Activated B cell treated with CpG ODN at 0.5 μM for 24 hours (primary cell): ENCODE data around the gene GNG7. TPM values are rescaled to one million over a fixed set of nuclear protein-coding genes. Genes with fewer than 3 reads are reported as not detected.
"Not testable (repeated sequence)": the region's sequence is repeated elsewhere in the genome, so short reads cannot be mapped to it uniquely, and the experiment has no call there.

Experiments
- ATAC-seq: fragments of 200-7000 bp; cut with Tn5 transposase; one replicate; pipeline ENCODE4 v1.10.0; 2021; ENCODE audit warnings: low read depth, mild to moderate bottlenecking, moderate library complexity
- CTCF ChIA-PET: fragments of 350-600 bp; sonication (Branson Sonifier 250); formaldehyde crosslinking; loops from one replicate; lab custom pipeline; 2021; ENCODE audit warnings: antibody characterized with exemption; lab: Charles Lee
- POLR2A ChIA-PET: fragments of 350-600 bp; sonication (Branson Sonifier 250); formaldehyde crosslinking; loops from one replicate; lab custom pipeline; 2021; ENCODE audit warnings: antibody characterized with exemption; lab: Charles Lee
- DNase-seq: peaks from one replicate; pipeline ENCODE4 v3.0.0; 2022
- H3K27ac Mint-ChIP-seq: one replicate; pipeline ENCODE4 v1.8.0; 2020; ENCODE audit warnings: mixed read lengths
- H3K27me3 Mint-ChIP-seq: one replicate; pipeline ENCODE4 v1.8.0; 2021; ENCODE audit warnings: mixed read lengths
- H3K36me3 Mint-ChIP-seq: one replicate; pipeline ENCODE4 v1.8.0; 2021; ENCODE audit warnings: low read depth, mixed read lengths
- H3K4me1 Mint-ChIP-seq: one replicate; pipeline ENCODE4 v1.8.0; 2021; ENCODE audit warnings: mixed read lengths
- H3K4me3 Mint-ChIP-seq: one replicate; pipeline ENCODE4 v1.8.0; 2020; ENCODE audit warnings: mild to moderate bottlenecking, mixed read lengths
- H3K9me3 Mint-ChIP-seq: one replicate; pipeline ENCODE4 v1.8.0; 2020; ENCODE audit warnings: mixed read lengths
- intact Hi-C: fragments of 100-400 bp; cut with micrococcal nuclease; formaldehyde crosslinking; loops from one replicate; pipeline ENCODE4 v1.15.1; 2024
- total RNA-seq: library from RNA; stranded (reverse); gene quantifications from 2 replicates; pipeline ENCODE4 v1.2.3, GENCODE V29; 2022
- TF ChIP-seq, protein P1 (sequence below): fragments of 200-600 bp; IDR thresholded peaks from one replicate; pipeline ENCODE4 v1.8.0; 2022; ENCODE audit warnings: antibody characterized with exemption, mild to moderate bottlenecking

GNG7 gene
- total RNA-seq, 1 donor from 2014 or later = 35.4 TPM

DNA sequence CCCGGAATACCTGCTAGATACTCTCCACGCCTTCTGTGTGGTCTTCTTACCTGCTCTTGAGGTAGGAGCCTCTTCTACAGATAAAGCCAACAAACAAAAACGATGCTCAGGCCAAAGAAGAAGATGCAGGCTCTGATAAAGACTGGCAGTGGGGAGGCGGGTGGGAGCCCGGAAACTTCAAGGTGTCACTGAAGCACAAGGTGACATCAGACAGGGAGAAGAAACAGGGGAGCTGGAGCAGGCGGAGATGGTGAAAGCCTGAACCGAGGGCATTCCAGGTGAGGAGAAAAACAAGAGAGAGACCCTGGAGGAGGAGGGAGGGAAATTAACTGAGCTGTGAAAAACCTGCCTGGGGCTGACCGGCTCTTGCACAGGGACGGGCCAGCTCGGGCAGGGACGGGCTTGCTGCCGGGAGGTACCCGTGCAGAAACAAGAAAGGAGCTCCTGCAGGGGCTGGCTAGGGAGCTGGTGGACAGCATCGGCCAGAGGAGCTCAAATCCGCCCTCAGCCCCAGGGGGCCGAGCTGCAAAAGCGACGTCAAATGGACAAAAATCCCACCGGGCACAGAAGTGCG is 19.0 kb downstream of the GNG7 start:
- ATAC-seq (no peak), DNase-seq (no peak)
- H3K4me1 Mint-ChIP-seq = peaks cover 65% of the 10 kb centered on the region
- TF ChIP-seq, protein P1, sequence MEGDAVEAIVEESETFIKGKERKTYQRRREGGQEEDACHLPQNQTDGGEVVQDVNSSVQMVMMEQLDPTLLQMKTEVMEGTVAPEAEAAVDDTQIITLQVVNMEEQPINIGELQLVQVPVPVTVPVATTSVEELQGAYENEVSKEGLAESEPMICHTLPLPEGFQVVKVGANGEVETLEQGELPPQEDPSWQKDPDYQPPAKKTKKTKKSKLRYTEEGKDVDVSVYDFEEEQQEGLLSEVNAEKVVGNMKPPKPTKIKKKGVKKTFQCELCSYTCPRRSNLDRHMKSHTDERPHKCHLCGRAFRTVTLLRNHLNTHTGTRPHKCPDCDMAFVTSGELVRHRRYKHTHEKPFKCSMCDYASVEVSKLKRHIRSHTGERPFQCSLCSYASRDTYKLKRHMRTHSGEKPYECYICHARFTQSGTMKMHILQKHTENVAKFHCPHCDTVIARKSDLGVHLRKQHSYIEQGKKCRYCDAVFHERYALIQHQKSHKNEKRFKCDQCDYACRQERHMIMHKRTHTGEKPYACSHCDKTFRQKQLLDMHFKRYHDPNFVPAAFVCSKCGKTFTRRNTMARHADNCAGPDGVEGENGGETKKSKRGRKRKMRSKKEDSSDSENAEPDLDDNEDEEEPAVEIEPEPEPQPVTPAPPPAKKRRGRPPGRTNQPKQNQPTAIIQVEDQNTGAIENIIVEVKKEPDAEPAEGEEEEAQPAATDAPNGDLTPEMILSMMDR = no peak
- ChIA-PET POLR2A (interaction anchor here (1.0 to 10.6 kb wide), 5 partner anchors 10 to 207 kb away, joined by 3 to 176 read pairs (median 6); partner anchors contain the start of genes GADD45B and GNG7), CTCF (interaction anchor here (1.1 to 1.6 kb wide), 3 partner anchors 10 to 66 kb away, joined by 3 to 6 read pairs (median 4); no protein-coding TSS in a partner anchor)
- intact Hi-C loops = no loop called here
- peaks cover 54% of the 10 kb centered on the region for H3K36me3 Mint-ChIP-seq
- H3K27me3 Mint-ChIP-seq = no peaks in the 10 kb centered on the region
- peaks cover 6% of the 10 kb centered on the region for H3K9me3 Mint-ChIP-seq
- H3K4me3 Mint-ChIP-seq = no peak overlapping the region
- peak overlapping the region; percentile 98 for H3K27ac Mint-ChIP-seq

DNA sequence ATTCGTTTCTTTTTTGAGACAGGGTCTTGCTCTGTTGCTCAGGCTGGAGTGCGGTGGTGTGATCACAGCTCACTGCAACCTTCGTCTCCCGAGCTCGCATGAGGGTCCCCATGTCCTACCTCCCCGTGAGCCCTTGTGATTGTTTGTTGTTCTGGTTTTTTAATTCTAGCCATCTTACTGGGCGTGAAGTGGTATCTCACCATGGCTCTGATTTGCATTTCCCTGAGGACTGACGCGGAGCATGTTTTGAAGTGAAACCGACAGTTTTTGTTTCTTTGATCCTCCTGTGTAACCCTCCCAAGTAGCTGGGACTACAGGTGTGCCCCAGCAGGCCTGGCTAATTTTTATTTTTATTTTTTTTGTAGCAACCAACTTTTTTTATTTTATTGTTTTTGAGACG is 21.7 kb downstream of the GNG7 start:
- CTCF ChIA-PET = interaction anchor here (1.8 kb wide), 1 partner anchor 33 kb away, joined by 9 read pairs; no protein-coding TSS in a partner anchor
- peak; percentile 48 for ATAC-seq
- peak; percentile 42 for DNase-seq
- Mint-ChIP-seq H3K36me3 (peaks cover 53% of the 10 kb centered on the region), H3K27me3 (no peaks in the 10 kb centered on the region), H3K9me3 (peaks cover 11% of the 10 kb centered on the region), H3K4me1 (peaks cover 79% of the 10 kb centered on the region), H3K27ac (peak overlapping the region; percentile 98), H3K4me3 (peak overlapping the region; percentile 68)
- TF ChIP-seq, protein P1 = no peak
- POLR2A ChIA-PET = interaction anchor here (0.6 to 10.6 kb wide), 14 partner anchors 9 to 1082 kb away, joined by 3 to 176 read pairs (median 7); partner anchors contain the start of genes GNG7, MRPL54 and SLC39A3
- intact Hi-C loops = loop anchor here (1.0 kb wide), 7 partner anchors 17 to 68 kb away; partner anchors contain the start of genes GNG7 and SLC39A3

DNA sequence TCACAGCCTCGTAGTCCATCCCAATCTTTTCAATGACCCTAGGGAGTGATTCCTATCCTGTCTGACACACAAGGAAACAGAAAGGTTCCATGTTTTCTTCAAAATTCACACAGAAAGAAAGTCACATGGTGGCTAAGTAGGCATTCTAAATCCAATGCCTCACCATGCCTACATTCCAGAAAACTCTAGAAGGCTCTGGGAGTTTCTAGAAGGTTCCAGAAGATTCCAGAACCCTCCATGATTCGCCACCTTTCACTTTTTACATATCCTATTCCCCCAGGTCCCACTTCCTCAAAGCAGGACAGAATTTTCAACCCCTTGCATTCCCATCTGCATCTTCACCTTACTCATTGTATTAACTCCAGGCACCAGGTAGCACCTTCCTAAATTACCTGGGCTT is 23.1 kb downstream of the GNG7 start:
- TF ChIP-seq, protein P1 = no peak
- ATAC-seq = no peak
- Mint-ChIP-seq H3K4me1 (peaks cover 79% of the 10 kb centered on the region), H3K4me3 (peak overlapping the region; percentile 59), H3K9me3 (peaks cover 11% of the 10 kb centered on the region), H3K27me3 (no peaks in the 10 kb centered on the region), H3K36me3 (peaks cover 60% of the 10 kb centered on the region), H3K27ac (peak overlapping the region; percentile 96)
- intact Hi-C loops = no loop called here
- no peak for DNase-seq
- ChIA-PET POLR2A (interaction anchor here (0.7 to 10.6 kb wide), 3 partner anchors 21 to 726 kb away, joined by 3 to 176 read pairs (median 41); partner anchors contain the start of gene GNG7), CTCF (no interaction called here)

DNA sequence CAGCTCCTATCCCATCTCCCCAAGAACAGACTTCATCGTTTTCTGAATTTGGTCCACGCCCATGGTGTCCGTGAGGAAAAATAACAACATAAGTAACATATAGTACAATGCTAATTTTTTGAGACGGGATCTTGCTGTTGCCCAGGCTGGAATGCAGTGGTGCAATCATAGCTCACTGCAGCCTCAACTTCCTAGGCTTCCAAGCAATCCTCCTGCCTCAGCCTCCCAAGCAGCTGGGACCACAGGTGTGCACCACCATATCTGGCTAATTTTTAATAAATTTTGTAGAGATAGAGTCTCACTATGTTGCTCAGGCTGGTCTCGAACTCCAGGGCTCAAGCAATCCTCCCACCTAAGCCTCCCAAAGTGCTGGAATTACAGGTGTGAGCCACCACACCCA is 23.5 kb downstream of the GNG7 start:
- DNase-seq = not testable (repeated sequence)
- peak overlapping the region; percentile 62 for H3K4me3 Mint-ChIP-seq

DNA sequence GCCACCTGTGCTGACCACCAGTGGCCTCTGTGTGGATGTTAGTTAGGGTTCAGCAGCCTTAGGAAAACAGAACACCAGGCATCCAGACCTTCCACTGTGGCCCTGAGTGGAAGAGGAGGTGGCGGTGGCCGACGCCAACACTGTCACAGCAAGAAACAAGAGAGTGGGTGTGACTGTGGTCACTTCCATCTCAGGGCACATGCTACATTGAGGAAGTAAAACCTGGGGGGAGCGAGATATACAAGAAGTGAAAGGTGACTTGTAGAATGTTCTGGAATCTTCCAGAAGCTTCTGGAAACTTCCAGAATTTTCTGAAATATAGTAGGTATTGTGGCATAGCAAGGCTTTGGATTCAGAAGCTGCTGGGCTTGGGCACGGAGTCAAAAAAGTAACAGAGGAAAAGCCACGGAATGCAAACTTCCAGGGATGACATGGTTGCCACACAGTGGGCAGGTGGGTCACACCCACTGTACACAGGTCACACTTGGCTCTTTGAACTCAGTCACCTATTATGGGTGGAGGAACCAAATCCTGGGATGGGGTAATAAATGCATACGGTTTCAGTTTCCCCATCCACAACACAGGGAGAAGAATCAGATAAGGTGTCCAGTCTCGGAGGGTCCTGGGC is 24.3 kb downstream of the GNG7 start:
- CTCF ChIA-PET = interaction anchor here (0.9 kb wide), 1 partner anchor 30 kb away, joined by 3 read pairs; no protein-coding TSS in a partner anchor
- intact Hi-C loops = no loop called here
- DNase-seq (peak; percentile 46), ATAC-seq (peak; percentile 59)
- no peaks in the 10 kb centered on the region for H3K27me3 Mint-ChIP-seq
- TF ChIP-seq, protein P1 = no peak
- H3K4me1 Mint-ChIP-seq = peaks cover 72% of the 10 kb centered on the region
- H3K4me3 Mint-ChIP-seq = peak overlapping the region; percentile 62
- peak overlapping the region; percentile 96 for H3K27ac Mint-ChIP-seq
- peaks cover 56% of the 10 kb centered on the region for H3K36me3 Mint-ChIP-seq
- POLR2A ChIA-PET = interaction anchor here (0.6 to 10.6 kb wide), 5 partner anchors 22 to 125 kb away, joined by 3 to 176 read pairs (median 3); partner anchors contain the start of genes GNG7 and SLC39A3
- H3K9me3 Mint-ChIP-seq = peaks cover 11% of the 10 kb centered on the region

More for the DNA sequence above, 23.5 kb downstream of the GNG7 start:
- H3K27me3 Mint-ChIP-seq, CTCF ChIA-PET, intact Hi-C loops, ATAC-seq: not testable (repeated sequence)
- H3K4me1 Mint-ChIP-seq = peaks cover 78% of the 10 kb centered on the region
- H3K27ac Mint-ChIP-seq = peak overlapping the region; percentile 96
- H3K9me3 Mint-ChIP-seq = peaks cover 11% of the 10 kb centered on the region
- H3K36me3 Mint-ChIP-seq = peaks cover 61% of the 10 kb centered on the region
- POLR2A ChIA-PET = interaction anchor here (0.8 to 10.6 kb wide), 3 partner anchors 22 to 61 kb away, joined by 3 to 176 read pairs (median 3); partner anchors contain the start of genes GNG7 and SLC39A3
